Liver (tissue), 3 donors: ENCODE results near the gene SIPA1L3.

ENCODE experiments used
- ATF3 ChIP-seq: IDR thresholded peaks from 2 replicates; pipeline ENCODE4 v1.6.1; 2016; ENCODE audit warnings: antibody characterized with exemption
- EGR1 ChIP-seq, 2 donors: IDR thresholded peaks; 2 replicates each; pipeline ENCODE4 v1.6.1; 2016 to 2018; ENCODE audit warnings: antibody characterized with exemption in 2 of 2, low read depth in 2 of 2
- FOXA1 ChIP-seq: IDR thresholded peaks from 2 replicates; pipeline ENCODE4 v1.6.1; 2016; ENCODE audit warnings: antibody characterized with exemption
- FOXA2 ChIP-seq: IDR thresholded peaks from 2 replicates; pipeline ENCODE4 v1.6.1; 2016; ENCODE audit warnings: antibody characterized with exemption
- GABPA ChIP-seq, 2 donors: IDR thresholded peaks in 1 of 2; conservative IDR thresholded peaks in 1 of 2; 2 replicates each; pipeline ENCODE4 v1.6.1; 2016; ENCODE audit warnings: antibody characterized with exemption in 2 of 2, mild to moderate bottlenecking in 1 of 2, moderate library complexity in 1 of 2
- JUND ChIP-seq, 2 donors: IDR thresholded peaks; 2 replicates each; pipeline ENCODE4 v1.6.1; 2016; ENCODE audit warnings: antibody characterized with exemption in 2 of 2
- RAD21 ChIP-seq, 2 donors: IDR thresholded peaks; 2 replicates each; pipeline ENCODE4 v1.6.1; 2016; ENCODE audit warnings: antibody characterized with exemption in 2 of 2, mild to moderate bottlenecking in 2 of 2
- RXRA ChIP-seq, 2 donors: IDR thresholded peaks; 2 replicates each; pipeline ENCODE4 v1.6.1; 2017 to 2018; ENCODE audit warnings: antibody characterized with exemption in 2 of 2, mild to moderate bottlenecking in 1 of 2
- TF ChIP-seq, protein P1 (sequence below): fragments of 150-350 bp; IDR thresholded peaks from 2 replicates; pipeline ENCODE4 v1.5.1; 2017; ENCODE audit warnings: improper control_type of control experiment, low read depth, low read length; ENCODE audit not compliant: missing input control
- TF ChIP-seq, protein P2 (sequence below): IDR thresholded peaks from 2 replicates; pipeline ENCODE4 v1.6.1; 2016; ENCODE audit warnings: antibody characterized with exemption
- TF ChIP-seq, protein P3 (sequence below): IDR thresholded peaks from 2 replicates; pipeline ENCODE4 v1.6.1; 2016; ENCODE audit warnings: antibody characterized with exemption, mild to moderate bottlenecking
- donor health status: healthy.
- donor health status: healthy.

- TF ChIP-seq, protein P1, sequence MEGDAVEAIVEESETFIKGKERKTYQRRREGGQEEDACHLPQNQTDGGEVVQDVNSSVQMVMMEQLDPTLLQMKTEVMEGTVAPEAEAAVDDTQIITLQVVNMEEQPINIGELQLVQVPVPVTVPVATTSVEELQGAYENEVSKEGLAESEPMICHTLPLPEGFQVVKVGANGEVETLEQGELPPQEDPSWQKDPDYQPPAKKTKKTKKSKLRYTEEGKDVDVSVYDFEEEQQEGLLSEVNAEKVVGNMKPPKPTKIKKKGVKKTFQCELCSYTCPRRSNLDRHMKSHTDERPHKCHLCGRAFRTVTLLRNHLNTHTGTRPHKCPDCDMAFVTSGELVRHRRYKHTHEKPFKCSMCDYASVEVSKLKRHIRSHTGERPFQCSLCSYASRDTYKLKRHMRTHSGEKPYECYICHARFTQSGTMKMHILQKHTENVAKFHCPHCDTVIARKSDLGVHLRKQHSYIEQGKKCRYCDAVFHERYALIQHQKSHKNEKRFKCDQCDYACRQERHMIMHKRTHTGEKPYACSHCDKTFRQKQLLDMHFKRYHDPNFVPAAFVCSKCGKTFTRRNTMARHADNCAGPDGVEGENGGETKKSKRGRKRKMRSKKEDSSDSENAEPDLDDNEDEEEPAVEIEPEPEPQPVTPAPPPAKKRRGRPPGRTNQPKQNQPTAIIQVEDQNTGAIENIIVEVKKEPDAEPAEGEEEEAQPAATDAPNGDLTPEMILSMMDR: no peak
- no peak for TF ChIP-seq RAD21 (IDR thresholded peaks at IDR 0.05)
- TF ChIP-seq JUND (IDR thresholded peaks at IDR 0.05): no peak
- no peak for TF ChIP-seq FOXA1
- TF ChIP-seq RXRA (IDR thresholded peaks at IDR 0.05): no peak
- no peak for TF ChIP-seq EGR1 (IDR thresholded peaks at IDR 0.05; ENCODE audit: low read depth in 2 of 2)
- TF ChIP-seq, protein P2, sequence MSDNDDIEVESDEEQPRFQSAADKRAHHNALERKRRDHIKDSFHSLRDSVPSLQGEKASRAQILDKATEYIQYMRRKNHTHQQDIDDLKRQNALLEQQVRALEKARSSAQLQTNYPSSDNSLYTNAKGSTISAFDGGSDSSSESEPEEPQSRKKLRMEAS: no peak
- TF ChIP-seq, protein P3, sequence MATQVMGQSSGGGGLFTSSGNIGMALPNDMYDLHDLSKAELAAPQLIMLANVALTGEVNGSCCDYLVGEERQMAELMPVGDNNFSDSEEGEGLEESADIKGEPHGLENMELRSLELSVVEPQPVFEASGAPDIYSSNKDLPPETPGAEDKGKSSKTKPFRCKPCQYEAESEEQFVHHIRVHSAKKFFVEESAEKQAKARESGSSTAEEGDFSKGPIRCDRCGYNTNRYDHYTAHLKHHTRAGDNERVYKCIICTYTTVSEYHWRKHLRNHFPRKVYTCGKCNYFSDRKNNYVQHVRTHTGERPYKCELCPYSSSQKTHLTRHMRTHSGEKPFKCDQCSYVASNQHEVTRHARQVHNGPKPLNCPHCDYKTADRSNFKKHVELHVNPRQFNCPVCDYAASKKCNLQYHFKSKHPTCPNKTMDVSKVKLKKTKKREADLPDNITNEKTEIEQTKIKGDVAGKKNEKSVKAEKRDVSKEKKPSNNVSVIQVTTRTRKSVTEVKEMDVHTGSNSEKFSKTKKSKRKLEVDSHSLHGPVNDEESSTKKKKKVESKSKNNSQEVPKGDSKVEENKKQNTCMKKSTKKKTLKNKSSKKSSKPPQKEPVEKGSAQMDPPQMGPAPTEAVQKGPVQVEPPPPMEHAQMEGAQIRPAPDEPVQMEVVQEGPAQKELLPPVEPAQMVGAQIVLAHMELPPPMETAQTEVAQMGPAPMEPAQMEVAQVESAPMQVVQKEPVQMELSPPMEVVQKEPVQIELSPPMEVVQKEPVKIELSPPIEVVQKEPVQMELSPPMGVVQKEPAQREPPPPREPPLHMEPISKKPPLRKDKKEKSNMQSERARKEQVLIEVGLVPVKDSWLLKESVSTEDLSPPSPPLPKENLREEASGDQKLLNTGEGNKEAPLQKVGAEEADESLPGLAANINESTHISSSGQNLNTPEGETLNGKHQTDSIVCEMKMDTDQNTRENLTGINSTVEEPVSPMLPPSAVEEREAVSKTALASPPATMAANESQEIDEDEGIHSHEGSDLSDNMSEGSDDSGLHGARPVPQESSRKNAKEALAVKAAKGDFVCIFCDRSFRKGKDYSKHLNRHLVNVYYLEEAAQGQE: no peak
- TF ChIP-seq FOXA2: no peak
- TF ChIP-seq ATF3: no peak
- no peak for TF ChIP-seq GABPA (IDR thresholded peaks at IDR 0.05 in 1 of 2, conservative IDR thresholded peaks at IDR 0.05 in 1 of 2)
Observed at GRCh38 chr19:38012944-38013343, 105.9 kb downstream of the SIPA1L3 start.
